Parathyroid adenoma (tissue), 2 donors: ENCODE results near the gene PRAMEF2.
"Not testable (repeated sequence)": the region's sequence is repeated elsewhere in the genome, so short reads cannot be mapped to it uniquely, and the experiment has no call there.

Experiments used
- H2AFZ ChIP-seq: fragments of 300-600 bp; sonication (generic); one replicate; pipeline ENCODE4 v1.7.0; 2017; ENCODE audit warnings: antibody characterized with exemption, mild to moderate bottlenecking
- H3K27ac ChIP-seq: fragments of 300-600 bp; sonication (generic); one replicate; pipeline ENCODE4 v1.7.0; 2017
- H3K27me3 ChIP-seq: fragments of 300-600 bp; sonication (generic); one replicate; pipeline ENCODE4 v1.7.0; 2017; ENCODE audit warnings: low read length; ENCODE audit not compliant: control insufficient read depth, insufficient read depth
- H3K36me3 ChIP-seq: fragments of 300-600 bp; sonication (generic); one replicate; pipeline ENCODE4 v1.7.0; 2017; ENCODE audit warnings: low read length; ENCODE audit not compliant: control insufficient read depth, insufficient read depth
- H3K4me1 ChIP-seq: fragments of 300-600 bp; sonication (generic); one replicate; pipeline ENCODE4 v1.7.0; 2017; ENCODE audit warnings: control low read depth
- H3K4me2 ChIP-seq: fragments of 300-600 bp; sonication (generic); one replicate; pipeline ENCODE4 v1.7.0; 2017; ENCODE audit warnings: low read length
- H3K4me3 ChIP-seq: fragments of 300-600 bp; sonication (generic); one replicate; pipeline ENCODE4 v1.7.0; 2017; ENCODE audit warnings: low read depth, low read length
- H3K79me2 ChIP-seq: fragments of 300-600 bp; sonication (generic); one replicate; pipeline ENCODE4 v1.7.0; 2017; ENCODE audit warnings: control low read depth
- H3K9ac ChIP-seq: fragments of 300-600 bp; sonication (generic); one replicate; pipeline ENCODE4 v1.7.0; 2017; ENCODE audit warnings: mild to moderate bottlenecking
- H3K9me3 ChIP-seq: fragments of 300-600 bp; sonication (generic); one replicate; pipeline ENCODE4 v1.7.0; 2017; ENCODE audit warnings: low read length; ENCODE audit not compliant: control insufficient read depth
- TF ChIP-seq, protein P1 (sequence below): fragments of 300-600 bp; sonication (generic); IDR thresholded peaks from one replicate; pipeline ENCODE4 v1.7.0; 2017; ENCODE audit warnings: antibody characterized with exemption, mild to moderate bottlenecking
- donor health status: primary hyperparathyroidism.

PRAMEF2 gene, protein sequence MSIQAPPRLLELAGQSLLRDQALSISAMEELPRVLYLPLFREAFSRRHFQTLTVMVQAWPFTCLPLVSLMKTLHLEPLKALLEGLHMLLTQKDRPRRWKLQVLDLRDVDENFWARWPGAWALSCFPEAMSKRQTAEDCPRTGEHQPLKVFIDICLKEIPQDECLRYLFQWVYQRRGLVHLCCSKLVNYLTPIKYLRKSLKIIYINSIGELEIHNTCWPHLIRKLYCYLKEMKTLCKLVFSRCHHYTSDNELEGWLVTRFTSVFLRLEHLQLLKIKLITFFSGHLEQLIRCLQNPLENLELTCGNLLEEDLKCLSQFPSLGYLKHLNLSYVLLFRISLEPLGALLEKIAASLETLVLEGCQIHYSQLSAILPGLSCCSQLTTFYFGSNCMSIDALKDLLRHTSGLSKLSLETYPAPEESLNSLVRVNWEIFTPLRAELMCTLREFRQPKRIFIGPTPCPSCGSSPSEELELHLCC

DNA sequence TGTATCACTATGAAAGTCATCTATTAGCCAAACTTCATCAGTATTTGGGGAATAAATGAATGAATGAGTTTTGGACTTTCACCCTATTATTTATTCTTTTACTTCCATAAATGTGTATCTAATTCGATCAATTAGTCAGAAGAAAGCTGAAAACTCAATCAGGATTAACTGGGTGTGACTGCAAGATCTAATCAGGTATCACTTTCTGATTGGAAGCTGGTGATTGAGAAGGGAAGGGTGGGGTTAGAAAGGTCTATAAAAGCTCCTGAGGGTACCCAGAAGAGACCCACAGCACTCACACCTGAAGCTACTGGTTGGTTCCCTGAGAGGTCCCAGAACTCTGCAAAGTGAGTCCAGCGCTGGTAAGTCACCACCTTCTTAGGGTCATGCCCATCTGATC is at the start of gene PRAMEF2:
TSS of gene PRAMEF2 (plus strand) at position 301 of the 400 bp plus-strand sequence. CDS start 1,924 bp downstream, outside the sequence.
- H3K9ac ChIP-seq, H3K79me2 ChIP-seq, H3K36me3 ChIP-seq, H3K27me3 ChIP-seq, H3K4me1 ChIP-seq, H2AFZ ChIP-seq, H3K9me3 ChIP-seq, H3K27ac ChIP-seq, H3K4me2 ChIP-seq, H3K4me3 ChIP-seq: not testable (repeated sequence)

DNA sequence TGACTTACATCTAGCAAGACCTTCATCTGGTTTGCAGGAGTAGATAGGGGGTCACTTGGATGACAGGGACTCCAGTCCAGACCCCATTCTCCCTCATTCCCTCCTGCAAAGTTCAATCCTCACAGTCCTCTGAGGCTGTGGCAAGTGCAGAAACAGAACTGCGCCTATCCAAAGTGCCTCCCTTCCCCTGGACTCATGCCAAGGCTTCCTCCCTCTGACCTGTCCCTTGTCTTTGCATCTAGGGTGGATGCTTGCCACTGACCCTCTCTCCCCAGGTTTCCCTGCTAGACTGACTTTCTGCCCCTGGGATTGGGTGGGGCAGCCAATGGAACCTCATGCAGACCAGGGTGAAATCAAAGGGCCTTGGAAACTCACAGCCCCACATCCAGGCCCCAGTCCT is 47.0 kb upstream of the PRAMEF2 start:
- Histone ChIP-seq H3K4me1 (no peaks in the 10 kb centered on the region), H2AFZ (no peak overlapping the region), H3K4me3 (no peak overlapping the region), H3K9ac (no peak overlapping the region), H3K27ac (no peak overlapping the region), H3K4me2 (no peak overlapping the region), H3K9me3 (no peaks in the 10 kb centered on the region), H3K27me3 (no peaks in the 10 kb centered on the region), H3K36me3 (no peaks in the 10 kb centered on the region), H3K79me2 (no peaks in the 10 kb centered on the region)
- TF ChIP-seq, protein P1, sequence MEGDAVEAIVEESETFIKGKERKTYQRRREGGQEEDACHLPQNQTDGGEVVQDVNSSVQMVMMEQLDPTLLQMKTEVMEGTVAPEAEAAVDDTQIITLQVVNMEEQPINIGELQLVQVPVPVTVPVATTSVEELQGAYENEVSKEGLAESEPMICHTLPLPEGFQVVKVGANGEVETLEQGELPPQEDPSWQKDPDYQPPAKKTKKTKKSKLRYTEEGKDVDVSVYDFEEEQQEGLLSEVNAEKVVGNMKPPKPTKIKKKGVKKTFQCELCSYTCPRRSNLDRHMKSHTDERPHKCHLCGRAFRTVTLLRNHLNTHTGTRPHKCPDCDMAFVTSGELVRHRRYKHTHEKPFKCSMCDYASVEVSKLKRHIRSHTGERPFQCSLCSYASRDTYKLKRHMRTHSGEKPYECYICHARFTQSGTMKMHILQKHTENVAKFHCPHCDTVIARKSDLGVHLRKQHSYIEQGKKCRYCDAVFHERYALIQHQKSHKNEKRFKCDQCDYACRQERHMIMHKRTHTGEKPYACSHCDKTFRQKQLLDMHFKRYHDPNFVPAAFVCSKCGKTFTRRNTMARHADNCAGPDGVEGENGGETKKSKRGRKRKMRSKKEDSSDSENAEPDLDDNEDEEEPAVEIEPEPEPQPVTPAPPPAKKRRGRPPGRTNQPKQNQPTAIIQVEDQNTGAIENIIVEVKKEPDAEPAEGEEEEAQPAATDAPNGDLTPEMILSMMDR = no peak

DNA sequence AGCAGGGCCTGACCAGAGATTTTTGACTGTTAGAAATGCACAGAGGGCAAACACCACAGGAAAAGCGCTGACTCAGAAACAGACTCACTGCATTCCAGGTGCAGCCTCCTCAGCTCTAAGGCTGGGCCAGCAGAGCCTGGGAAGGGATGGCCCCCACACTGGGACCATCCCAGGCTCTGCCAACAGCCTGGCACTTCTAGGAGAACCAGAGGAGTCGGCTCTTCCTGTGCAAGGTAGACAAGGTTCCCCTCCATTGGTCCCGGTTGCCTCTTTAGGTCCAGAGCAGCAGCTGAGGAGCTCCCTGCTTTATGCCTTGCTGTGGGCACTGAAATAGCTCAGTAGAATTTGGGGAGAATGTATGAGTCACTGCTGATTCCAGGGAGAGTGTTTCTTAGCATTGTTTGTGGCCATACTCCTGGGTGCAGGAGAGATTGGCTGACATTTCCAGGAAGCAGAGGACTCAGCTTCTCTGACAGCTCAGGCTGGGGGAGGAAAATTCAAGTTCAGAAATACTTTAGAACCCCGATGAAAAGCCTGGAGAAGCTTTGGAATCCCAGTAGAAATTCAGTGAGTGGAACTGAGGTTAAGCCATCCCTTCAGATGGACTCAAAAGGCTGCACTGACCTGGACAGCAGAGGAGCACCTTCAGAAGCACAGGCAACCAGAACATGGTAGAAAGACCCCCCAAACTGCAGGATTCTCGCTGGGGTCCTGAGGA is 46.0 kb upstream of the PRAMEF2 start:
- Histone ChIP-seq H3K27me3 (no peaks in the 10 kb centered on the region), H3K4me2 (no peak overlapping the region), H3K9ac (no peak overlapping the region), H3K4me1 (no peaks in the 10 kb centered on the region), H3K27ac (no peak overlapping the region), H3K9me3 (no peaks in the 10 kb centered on the region), H3K4me3 (no peak overlapping the region), H3K79me2 (no peaks in the 10 kb centered on the region), H3K36me3 (no peaks in the 10 kb centered on the region), H2AFZ (no peak overlapping the region)
- TF ChIP-seq, protein P1 = no peak

DNA sequence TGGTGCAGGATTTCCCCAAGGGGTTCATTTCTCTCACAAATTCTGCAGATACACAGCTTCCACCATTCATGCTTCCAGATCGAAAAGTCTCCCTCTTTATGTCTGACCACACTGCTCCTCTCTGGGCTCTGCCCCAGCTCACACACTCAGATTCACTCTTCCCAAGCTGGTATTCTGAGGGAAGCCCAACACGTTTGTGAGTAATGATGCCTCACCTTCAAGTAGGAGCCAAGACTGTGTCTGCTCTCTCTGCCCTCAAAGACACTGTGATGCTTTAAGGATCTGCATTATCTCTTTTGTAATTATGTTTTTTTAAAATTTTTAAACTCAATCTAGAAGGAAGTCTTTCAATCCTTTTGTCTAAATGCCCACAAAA is 45.5 kb upstream of the PRAMEF2 start:
- TF ChIP-seq, protein P1 = no peak
- H3K9ac ChIP-seq = no peak overlapping the region
- no peaks in the 10 kb centered on the region for H3K27me3 ChIP-seq
- no peaks in the 10 kb centered on the region for H3K4me1 ChIP-seq
- H3K27ac ChIP-seq = no peak overlapping the region
- H3K36me3 ChIP-seq = no peaks in the 10 kb centered on the region
- no peaks in the 10 kb centered on the region for H3K79me2 ChIP-seq
- H2AFZ ChIP-seq = no peak overlapping the region
- no peak overlapping the region for H3K4me3 ChIP-seq
- H3K9me3 ChIP-seq = no peaks in the 10 kb centered on the region
- H3K4me2 ChIP-seq = no peak overlapping the region

DNA sequence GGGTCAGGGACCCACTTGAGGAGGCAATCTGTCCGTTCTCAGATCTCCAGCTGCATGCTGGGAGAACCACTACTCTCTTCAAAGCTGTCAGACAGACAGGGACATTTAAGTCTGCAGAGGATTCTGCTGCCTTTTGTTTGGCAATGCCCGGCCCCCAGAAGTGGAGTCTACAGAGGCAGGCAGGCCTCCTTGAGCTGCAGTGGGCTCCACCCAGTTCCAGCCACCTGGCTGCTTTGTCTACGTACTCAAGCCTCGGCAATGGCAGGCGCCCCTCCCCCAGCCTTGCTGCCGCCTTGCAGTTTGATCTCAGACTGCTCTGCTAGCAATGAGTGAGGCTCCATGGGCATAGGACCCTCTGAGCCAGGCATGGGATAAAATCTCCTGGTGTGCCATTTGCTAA is 37.8 kb upstream of the PRAMEF2 start:
- not testable (repeated sequence) for H3K9ac ChIP-seq, H3K27ac ChIP-seq, H3K9me3 ChIP-seq, H3K79me2 ChIP-seq, H2AFZ ChIP-seq, H3K4me3 ChIP-seq, H3K27me3 ChIP-seq, H3K4me2 ChIP-seq, H3K4me1 ChIP-seq, H3K36me3 ChIP-seq

DNA sequence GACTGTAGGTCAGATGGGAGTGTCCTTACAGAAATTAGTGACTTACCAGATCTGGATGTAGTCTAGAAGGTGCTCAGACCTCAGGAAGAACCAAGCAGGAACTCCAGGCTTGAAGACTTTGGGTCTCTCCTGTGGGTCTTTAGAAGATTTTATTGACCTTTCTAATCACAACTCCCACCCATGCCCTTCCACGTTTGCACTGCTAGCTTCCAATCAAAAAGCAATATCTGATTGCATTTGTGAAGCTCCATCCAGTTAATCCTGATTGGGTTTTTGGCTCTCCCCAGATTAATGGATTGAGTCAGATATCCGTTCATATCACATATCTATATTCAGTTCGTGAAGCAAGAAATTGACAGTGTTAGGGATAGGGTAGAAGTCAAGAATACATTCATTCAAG is 25.6 kb upstream of the PRAMEF2 start, which contains the start of gene PRAMEF11:
TSS of gene PRAMEF11 (minus strand) at position 101 of the 400 bp plus-strand sequence. CDS start 2,621 bp downstream, outside the sequence.
- H3K27ac ChIP-seq, H2AFZ ChIP-seq, H3K79me2 ChIP-seq, H3K9me3 ChIP-seq, H3K9ac ChIP-seq, H3K4me2 ChIP-seq, H3K27me3 ChIP-seq, H3K36me3 ChIP-seq, H3K4me1 ChIP-seq, H3K4me3 ChIP-seq: not testable (repeated sequence)

DNA sequence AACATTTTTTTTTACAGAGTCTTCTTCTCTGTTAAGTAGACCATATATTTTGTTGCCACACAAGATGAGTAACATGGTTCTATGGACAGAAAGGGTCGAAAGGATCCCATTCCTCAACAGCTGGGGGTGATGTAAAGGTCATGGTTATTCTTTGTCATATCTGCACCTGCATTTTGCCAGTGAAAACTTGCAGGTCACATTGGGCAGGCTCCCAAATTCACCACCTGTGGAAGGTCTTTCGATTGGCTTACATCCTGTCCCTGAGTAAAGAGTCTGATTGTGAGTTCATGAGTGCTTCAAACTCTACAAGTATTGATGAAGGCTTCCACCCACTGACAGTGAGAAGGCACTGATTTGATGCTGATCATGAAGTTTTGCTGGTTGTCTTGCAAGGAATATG is 23.6 kb upstream of the PRAMEF2 start:
- H3K27me3 ChIP-seq, H3K27ac ChIP-seq, H3K4me3 ChIP-seq, H3K36me3 ChIP-seq, H3K4me2 ChIP-seq, H3K9me3 ChIP-seq, H2AFZ ChIP-seq, H3K79me2 ChIP-seq, H3K9ac ChIP-seq, H3K4me1 ChIP-seq: not testable (repeated sequence)

DNA sequence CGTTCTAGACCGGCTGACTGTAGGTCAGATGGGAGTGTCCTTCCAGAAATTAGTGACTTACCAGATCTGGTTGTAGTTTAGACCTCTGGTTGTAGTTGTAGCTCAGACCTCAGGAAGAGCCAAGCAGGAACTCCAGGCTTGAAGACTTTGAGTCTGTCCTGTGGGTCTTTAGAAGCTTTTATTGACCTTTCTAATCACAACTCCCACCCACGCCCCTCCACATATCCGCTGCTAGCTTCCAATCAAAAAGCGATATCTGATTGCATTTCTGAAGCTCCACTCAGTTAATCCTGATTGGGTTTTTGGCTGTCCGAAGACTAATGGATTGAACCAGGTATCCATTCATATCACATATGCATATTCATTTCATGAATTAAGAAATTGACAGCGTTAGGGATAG is 8.3 kb upstream of the PRAMEF2 start, which contains the start of gene HNRNPCL1:
TSS of gene HNRNPCL1 (minus strand) at position 101 of the 400 bp plus-strand sequence. CDS start 431 bp downstream, outside the sequence.
- not testable (repeated sequence) for H3K36me3 ChIP-seq, H2AFZ ChIP-seq, H3K4me2 ChIP-seq, H3K27me3 ChIP-seq, H3K9me3 ChIP-seq, H3K9ac ChIP-seq, H3K79me2 ChIP-seq, H3K4me1 ChIP-seq, H3K4me3 ChIP-seq, H3K27ac ChIP-seq
